HL-60 (cell line): Measurements from ENCODE around the gene GALNT15.

Experiments
- POLR2AphosphoS5 ChIP-seq: IDR thresholded peaks from 2 replicates; pipeline ENCODE4 v1.6.1; 2012; ENCODE audit warnings: low read depth
- SPI1 ChIP-seq: IDR thresholded peaks from 2 replicates; pipeline ENCODE4 v1.6.1; 2012; ENCODE audit warnings: low read depth, mild to moderate bottlenecking, borderline replicate concordance
- TF ChIP-seq, protein P1 (sequence below): IDR thresholded peaks from one replicate; pipeline ENCODE4 v1.5.1; 2011; ENCODE audit warnings: low read length, control low read depth, inconsistent platforms; ENCODE audit not compliant: insufficient read depth

DNA sequence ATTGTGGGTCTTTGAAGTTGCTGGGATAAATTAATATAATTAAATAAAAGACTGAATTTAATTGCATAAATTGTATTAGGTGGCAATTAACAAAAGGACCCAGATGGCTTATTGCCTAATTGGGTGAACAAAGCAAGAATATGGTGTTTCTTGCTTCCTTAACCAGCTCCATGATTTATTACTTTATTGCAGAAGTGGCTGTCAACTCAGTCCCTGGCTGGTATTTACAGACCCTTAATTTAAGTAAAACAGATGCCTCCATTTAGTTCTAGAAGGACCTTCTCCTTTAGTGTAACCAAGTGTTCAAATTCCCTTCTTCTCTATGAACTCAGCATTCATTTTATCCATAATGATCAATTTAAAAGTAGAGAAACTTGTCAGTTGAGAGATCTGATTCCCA, 55.2 kb downstream of the GALNT15 start:
- TF ChIP-seq, protein P1, sequence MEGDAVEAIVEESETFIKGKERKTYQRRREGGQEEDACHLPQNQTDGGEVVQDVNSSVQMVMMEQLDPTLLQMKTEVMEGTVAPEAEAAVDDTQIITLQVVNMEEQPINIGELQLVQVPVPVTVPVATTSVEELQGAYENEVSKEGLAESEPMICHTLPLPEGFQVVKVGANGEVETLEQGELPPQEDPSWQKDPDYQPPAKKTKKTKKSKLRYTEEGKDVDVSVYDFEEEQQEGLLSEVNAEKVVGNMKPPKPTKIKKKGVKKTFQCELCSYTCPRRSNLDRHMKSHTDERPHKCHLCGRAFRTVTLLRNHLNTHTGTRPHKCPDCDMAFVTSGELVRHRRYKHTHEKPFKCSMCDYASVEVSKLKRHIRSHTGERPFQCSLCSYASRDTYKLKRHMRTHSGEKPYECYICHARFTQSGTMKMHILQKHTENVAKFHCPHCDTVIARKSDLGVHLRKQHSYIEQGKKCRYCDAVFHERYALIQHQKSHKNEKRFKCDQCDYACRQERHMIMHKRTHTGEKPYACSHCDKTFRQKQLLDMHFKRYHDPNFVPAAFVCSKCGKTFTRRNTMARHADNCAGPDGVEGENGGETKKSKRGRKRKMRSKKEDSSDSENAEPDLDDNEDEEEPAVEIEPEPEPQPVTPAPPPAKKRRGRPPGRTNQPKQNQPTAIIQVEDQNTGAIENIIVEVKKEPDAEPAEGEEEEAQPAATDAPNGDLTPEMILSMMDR = no peak
- no peak for TF ChIP-seq POLR2AphosphoS5
- TF ChIP-seq SPI1 = no peak
